Activated T-helper 1 cell treated with anti-CD3 and anti-CD28 coated beads, Interleukin-12 subunit alpha, Interleukin-12 subunit beta, Interleukin-2, Interleukin-4 antibody, amounts not matched to agents 30 ng/mL and 10 ng/mL and 1 ng/mL, durations not matched to agents 14 hours and 24 hours and 36 hours (primary cell): ENCODE results near the gene CLEC20A. TPM values are rescaled to one million over a fixed set of nuclear protein-coding genes. Genes with fewer than 3 reads are reported as not detected.

Source experiments
- DNase-seq: peaks from one replicate; pipeline ENCODE4 v3.0.0; 2021; ENCODE audit warnings: low spot score
- H3K27ac Mint-ChIP-seq: one replicate; pipeline ENCODE4 v1.8.0; 2021; ENCODE audit warnings: mild to moderate bottlenecking, mixed read lengths
- H3K27me3 Mint-ChIP-seq: one replicate; pipeline ENCODE4 v1.8.0; 2022; ENCODE audit warnings: mild to moderate bottlenecking, moderate library complexity, mixed read lengths; ENCODE audit not compliant: insufficient read depth
- H3K36me3 Mint-ChIP-seq: one replicate; pipeline ENCODE4 v1.8.0; 2021; ENCODE audit warnings: low read depth, mixed read lengths
- H3K4me1 Mint-ChIP-seq: one replicate; pipeline ENCODE4 v1.8.0; 2021; ENCODE audit warnings: low read depth, mixed read lengths
- H3K4me3 Mint-ChIP-seq: one replicate; pipeline ENCODE4 v1.8.0; 2021; ENCODE audit warnings: mild to moderate bottlenecking, moderate library complexity, mixed read lengths
- H3K9me3 Mint-ChIP-seq: one replicate; pipeline ENCODE4 v1.8.0; 2021; ENCODE audit warnings: mixed read lengths
- intact Hi-C: fragments of 100-400 bp; cut with micrococcal nuclease; formaldehyde crosslinking; loops from one replicate; pipeline ENCODE4 v1.15.1; 2024
- total RNA-seq: library from RNA; stranded (reverse); gene quantifications from 2 replicates; pipeline ENCODE4 v1.2.3, GENCODE V29; 2022

The CLEC20A gene
- total RNA-seq, 1 donor from 2014 or later: not detected

DNA sequence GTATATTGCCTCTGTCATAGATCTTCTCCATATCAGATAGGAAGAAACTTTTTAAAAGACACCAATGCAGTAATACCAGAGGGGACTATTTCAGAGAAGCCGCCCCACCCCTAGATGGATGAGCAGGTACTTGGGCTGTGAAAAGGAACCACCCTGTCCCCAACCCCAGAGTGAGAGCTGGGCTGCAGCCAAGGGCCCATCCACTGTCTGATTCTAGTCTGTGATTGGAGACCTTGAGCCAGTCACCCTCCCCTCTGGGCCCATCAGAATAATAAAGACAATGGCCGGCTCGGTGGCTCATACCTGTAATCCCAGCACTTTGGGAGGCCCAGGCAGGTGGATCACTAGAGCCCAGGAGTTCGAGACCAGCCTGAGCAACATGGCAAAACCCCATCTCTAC is 5.0 kb downstream of the CLEC20A start:
- no peaks in the 10 kb centered on the region for H3K36me3 Mint-ChIP-seq
- no peak for DNase-seq
- no peak overlapping the region for H3K27ac Mint-ChIP-seq
- peaks cover 7% of the 10 kb centered on the region for H3K27me3 Mint-ChIP-seq
- H3K4me3 Mint-ChIP-seq: no peak overlapping the region
- H3K4me1 Mint-ChIP-seq: no peaks in the 10 kb centered on the region
- intact Hi-C loops: no loop called here
- no peaks in the 10 kb centered on the region for H3K9me3 Mint-ChIP-seq

DNA sequence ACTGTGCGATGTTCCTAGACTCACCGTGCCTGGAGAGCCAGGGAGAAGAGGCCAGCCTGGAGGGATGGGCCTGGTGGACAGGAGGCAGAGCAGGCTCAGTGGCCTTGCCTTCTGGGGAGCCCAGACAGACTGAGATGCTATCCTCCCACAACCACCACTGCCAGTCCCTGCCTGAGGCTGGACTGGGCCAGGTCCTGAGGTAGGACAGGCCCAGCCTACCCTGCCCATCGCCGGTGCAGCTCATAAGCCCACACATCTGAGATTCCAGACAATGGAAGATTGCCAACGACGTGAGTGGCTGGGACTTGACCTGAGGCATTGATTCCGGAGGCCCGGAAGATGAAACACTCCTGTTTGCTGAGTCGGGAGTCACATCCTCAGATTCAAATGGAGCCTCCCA is 5.8 kb downstream of the CLEC20A start:
- no peak overlapping the region for H3K4me3 Mint-ChIP-seq
- H3K27me3 Mint-ChIP-seq: peaks cover 7% of the 10 kb centered on the region
- no peak for DNase-seq
- H3K4me1 Mint-ChIP-seq: no peaks in the 10 kb centered on the region
- H3K36me3 Mint-ChIP-seq: no peaks in the 10 kb centered on the region
- H3K27ac Mint-ChIP-seq: no peak overlapping the region
- intact Hi-C loops: no loop called here
- no peaks in the 10 kb centered on the region for H3K9me3 Mint-ChIP-seq

DNA sequence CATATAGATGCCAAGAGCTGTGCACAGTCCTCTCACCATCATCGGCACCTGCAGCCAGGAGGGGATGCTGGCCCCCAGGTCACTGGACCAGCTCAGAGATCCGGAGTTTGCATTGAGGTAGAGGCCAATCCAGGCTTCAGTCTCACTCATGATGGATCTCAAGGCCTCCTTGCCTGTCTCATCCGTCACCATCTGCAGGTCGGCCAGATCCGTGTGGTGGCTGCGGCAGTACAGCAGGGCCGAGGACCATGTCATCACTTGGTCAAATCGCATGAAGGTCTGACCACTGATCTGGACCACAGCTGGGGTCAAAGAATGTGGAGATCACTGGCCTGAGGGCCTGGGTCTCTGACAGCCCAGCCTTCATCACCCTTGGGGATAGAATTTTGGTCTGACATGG is 6.6 kb downstream of the CLEC20A start:
- Mint-ChIP-seq H3K27me3 (peaks cover 15% of the 10 kb centered on the region), H3K27ac (no peak overlapping the region), H3K4me3 (no peak overlapping the region), H3K4me1 (no peaks in the 10 kb centered on the region), H3K9me3 (no peaks in the 10 kb centered on the region), H3K36me3 (no peaks in the 10 kb centered on the region)
- no peak for DNase-seq
- intact Hi-C loops: no loop called here

DNA sequence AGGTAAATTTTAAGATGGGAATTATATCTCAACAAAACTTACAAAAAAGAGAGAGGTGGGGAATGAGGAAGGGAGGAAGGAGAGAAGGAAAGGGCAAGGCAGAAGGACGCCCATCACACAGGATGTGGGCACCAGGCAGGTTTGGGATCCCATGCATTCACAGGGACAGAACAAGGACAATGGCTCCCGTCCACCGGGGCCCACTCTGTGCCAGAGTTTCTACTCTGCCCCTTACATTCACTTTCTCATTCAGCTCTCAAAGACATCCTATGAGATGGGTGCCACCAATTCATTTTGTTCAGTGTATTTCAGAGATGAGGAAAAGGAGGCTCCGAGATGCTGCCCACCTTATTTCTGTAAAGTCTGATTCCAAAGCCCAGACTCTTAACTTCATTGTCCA is 7.4 kb downstream of the CLEC20A start:
- no peaks in the 10 kb centered on the region for H3K9me3 Mint-ChIP-seq
- H3K4me3 Mint-ChIP-seq: no peak overlapping the region
- DNase-seq: no peak
- no peaks in the 10 kb centered on the region for H3K4me1 Mint-ChIP-seq
- intact Hi-C loops: no loop called here
- no peak overlapping the region for H3K27ac Mint-ChIP-seq
- H3K36me3 Mint-ChIP-seq: no peaks in the 10 kb centered on the region
- H3K27me3 Mint-ChIP-seq: peaks cover 19% of the 10 kb centered on the region

DNA sequence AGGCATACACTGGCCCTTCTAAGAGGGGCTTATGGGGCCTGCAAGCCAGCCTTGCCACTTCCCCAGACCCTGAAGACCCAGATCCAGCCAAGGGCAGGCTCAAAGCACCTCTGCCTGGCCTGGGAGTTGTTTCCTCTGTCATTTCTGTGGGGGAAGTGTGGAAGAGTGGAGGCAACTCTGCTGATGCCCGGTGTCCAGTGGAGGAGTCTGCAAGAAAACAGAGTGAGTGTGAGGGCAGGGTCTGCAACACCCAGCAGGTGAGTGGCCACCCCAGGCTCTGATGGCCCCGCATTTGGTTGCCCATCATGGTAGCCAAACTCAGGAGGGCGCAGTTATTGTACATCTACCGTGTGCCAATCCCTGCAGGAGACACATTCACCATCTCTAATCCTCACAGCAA is 8.4 kb downstream of the CLEC20A start:
- H3K36me3 Mint-ChIP-seq: no peaks in the 10 kb centered on the region
- peaks cover 22% of the 10 kb centered on the region for H3K27me3 Mint-ChIP-seq
- no peaks in the 10 kb centered on the region for H3K4me1 Mint-ChIP-seq
- intact Hi-C loops: no loop called here
- H3K9me3 Mint-ChIP-seq: no peaks in the 10 kb centered on the region
- no peak overlapping the region for H3K4me3 Mint-ChIP-seq
- no peak for DNase-seq
- H3K27ac Mint-ChIP-seq: no peak overlapping the region

DNA sequence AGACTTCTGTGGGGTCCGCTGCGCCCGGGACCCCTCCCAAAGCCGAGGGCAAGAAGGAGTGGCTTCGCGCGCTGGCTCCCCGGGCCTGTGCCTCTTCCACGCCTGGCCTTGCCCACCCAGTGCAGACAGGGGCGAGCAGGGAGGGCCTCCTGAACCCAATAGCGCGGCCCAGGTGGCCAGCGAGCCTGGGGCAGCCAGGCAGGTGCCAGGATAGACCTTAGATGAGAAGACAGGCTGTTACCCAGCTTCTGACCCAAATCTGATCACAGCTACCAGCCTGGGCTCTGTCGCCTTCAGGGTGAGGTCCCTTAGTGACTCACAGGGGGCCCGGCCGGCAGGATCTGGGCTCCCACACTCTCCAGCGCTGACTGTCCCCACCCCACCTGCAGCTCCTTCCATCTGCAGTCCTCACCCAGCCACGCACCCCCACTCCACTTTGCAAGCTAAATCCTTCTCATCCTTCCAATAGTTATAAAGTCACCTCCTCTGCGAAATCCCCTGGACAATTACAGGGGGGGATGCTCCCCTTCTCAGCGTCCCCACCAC is 9.6 kb downstream of the CLEC20A start:
- no peaks in the 10 kb centered on the region for H3K4me1 Mint-ChIP-seq
- intact Hi-C loops: no loop called here
- H3K4me3 Mint-ChIP-seq: no peak overlapping the region
- DNase-seq: no peak
- peaks cover 23% of the 10 kb centered on the region for H3K27me3 Mint-ChIP-seq
- no peak overlapping the region for H3K27ac Mint-ChIP-seq
- no peaks in the 10 kb centered on the region for H3K9me3 Mint-ChIP-seq
- no peaks in the 10 kb centered on the region for H3K36me3 Mint-ChIP-seq

DNA sequence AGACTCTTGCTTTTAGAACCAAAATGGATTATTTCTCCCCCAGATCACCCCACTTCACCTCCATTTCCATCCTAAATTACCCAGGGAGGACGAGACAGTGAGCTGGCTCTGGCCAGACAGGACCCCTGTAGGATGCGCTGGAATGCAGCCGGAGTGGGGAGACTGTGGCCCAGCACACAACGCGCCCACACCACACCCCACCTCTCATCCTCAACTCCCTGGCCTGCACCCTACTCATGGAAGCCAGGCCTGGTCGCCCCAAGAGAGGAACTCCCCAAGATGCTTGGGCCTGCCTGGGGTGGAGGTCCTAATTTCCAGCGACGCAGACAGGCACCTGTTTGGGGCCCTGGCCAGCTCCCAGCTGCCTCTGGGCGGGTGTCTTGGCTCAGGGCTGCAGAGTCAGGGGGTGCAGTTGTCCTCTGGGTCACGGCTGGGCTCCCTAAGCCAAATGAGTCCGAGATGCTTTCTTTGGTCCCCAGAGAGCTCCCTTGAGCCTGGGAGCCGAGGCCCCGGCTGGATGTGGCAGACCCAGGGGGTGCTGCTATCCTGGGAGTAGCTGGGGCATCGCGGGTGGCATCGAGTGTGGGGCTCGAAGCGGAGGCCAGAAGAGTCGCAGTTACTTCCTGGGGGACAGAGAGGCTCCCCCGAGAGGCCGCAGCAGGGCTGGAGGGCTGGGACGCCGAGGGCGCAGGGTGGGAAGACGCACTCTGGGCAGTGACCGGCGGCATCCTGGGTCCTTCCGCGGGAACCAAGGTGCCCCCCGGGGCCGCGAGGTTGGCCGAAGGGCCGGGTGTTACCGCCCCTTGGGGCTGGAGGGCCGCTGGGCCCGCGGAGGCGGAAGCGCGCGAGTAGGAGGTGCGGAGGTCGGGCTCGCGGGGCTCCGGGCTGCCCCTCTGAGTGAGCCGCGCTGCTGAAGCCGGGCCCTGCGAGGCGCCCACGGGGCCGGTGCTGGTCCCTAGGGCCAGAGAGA is 10.4 kb downstream of the CLEC20A start:
- no peak for DNase-seq
- Mint-ChIP-seq H3K4me1 (no peaks in the 10 kb centered on the region), H3K27ac (no peak overlapping the region), H3K4me3 (no peak overlapping the region), H3K36me3 (no peaks in the 10 kb centered on the region), H3K27me3 (peaks cover 23% of the 10 kb centered on the region), H3K9me3 (no peaks in the 10 kb centered on the region)
- intact Hi-C loops: no loop called here

DNA sequence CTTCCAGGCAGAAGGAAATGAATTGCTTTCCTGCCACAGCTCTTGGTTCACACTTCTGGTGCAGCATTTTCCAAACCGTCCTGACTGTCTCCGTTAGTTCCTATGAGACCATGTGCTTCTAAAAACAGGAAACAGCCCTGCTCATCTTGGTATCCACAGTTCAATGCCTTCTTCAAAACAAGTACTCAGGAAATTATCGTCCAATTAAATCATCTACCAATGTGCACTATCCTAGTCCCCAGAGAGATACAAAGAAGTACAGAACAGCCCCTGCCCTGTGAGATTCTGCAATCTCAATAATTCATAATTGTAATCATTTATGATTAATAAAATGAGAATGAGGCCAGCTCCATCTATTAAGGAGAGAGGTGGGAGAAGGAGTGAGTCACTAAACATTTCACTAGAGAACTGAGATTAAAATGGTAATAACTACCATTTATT is 11.2 kb downstream of the CLEC20A start:
- DNase-seq: no peak
- no peak overlapping the region for H3K4me3 Mint-ChIP-seq
- no peaks in the 10 kb centered on the region for H3K9me3 Mint-ChIP-seq
- peaks cover 23% of the 10 kb centered on the region for H3K27me3 Mint-ChIP-seq
- no peak overlapping the region for H3K27ac Mint-ChIP-seq
- no peaks in the 10 kb centered on the region for H3K4me1 Mint-ChIP-seq
- H3K36me3 Mint-ChIP-seq: no peaks in the 10 kb centered on the region
- intact Hi-C loops: no loop called here

DNA sequence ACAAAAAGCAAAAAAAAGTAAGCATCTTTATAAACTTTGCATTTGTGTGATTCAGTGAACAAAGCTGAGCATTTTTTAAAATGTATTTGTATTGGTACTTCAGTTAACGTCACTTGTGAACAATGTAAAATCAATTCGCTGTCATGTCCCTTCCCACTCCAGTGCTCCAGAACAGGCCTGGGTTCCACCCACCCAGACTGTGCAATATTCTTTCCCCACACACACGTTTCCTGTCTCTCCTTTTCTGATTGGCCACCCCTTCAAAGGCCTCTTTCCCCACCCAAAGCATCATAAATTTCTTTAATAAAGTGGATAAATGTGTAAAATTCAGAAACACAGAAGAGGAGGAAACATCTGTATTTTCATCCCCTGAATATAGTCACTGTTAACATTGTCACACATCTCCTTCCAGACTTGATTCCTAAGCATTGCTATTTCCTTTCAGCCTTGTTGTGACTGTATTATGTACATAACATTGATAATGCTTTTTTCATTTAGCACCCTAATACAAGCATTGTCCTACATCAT is 12.0 kb downstream of the CLEC20A start:
- Mint-ChIP-seq H3K36me3 (no peaks in the 10 kb centered on the region), H3K9me3 (no peaks in the 10 kb centered on the region), H3K4me3 (no peak overlapping the region), H3K27me3 (peaks cover 23% of the 10 kb centered on the region), H3K4me1 (no peaks in the 10 kb centered on the region), H3K27ac (no peak overlapping the region)
- intact Hi-C loops: no loop called here
- no peak for DNase-seq

DNA sequence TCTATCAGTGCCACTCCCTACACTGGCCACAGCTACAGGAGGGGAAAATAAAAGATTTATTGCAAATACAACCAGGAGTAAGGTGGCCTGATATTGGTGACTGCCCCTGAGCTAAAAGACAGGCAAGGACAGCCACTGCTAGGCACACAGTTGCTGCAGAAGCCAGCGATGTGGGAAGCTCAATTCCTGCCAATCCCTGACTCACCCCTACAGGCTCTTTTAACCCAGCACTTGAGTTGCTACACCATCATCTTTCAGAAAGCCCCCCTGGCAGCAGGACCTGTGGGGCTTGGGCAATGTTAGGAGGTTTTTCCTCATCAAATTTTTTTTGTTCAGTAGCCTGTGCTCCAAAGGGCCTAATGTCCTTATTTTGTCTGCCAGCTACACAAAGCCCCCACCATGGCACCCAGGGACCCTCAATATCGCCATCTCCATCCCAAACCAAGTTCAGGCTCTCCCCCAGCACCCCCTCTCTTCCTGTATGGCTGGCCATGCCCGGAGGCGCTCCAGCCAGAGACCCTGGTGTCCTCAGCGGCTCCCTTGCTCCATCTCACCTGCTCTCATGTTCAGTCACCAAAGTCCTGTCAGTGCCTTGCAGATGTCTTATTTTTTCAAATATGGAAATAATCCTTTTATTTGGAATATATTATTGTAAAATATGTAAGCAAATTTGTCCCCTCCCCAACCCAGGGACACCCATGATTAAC is 13.4 kb downstream of the CLEC20A start:
- H3K27ac Mint-ChIP-seq: no peak overlapping the region
- no peak overlapping the region for H3K4me3 Mint-ChIP-seq
- H3K36me3 Mint-ChIP-seq: no peaks in the 10 kb centered on the region
- H3K27me3 Mint-ChIP-seq: peaks cover 23% of the 10 kb centered on the region
- DNase-seq: no peak
- H3K9me3 Mint-ChIP-seq: no peaks in the 10 kb centered on the region
- no peaks in the 10 kb centered on the region for H3K4me1 Mint-ChIP-seq
- intact Hi-C loops: no loop called here

DNA sequence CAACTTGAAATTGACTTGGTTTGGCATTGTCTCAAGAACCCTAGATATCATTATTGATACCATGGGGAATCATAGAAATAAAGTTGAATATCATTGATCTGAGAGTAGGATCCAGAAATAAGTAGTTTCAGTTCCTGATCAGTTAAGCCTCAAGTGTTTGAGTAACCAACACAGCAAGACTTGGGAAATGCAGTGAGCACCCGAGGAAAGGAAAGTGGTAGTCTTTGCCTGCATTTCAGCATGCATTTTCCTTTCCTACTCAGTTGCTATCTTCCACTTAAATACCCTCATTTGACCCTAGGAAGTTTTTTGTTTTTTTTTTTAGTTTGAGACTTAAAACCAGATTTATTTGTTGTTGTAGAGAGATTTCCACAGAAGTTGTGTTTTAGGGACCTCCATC is 18.9 kb downstream of the CLEC20A start:
- Mint-ChIP-seq H3K4me1 (no peaks in the 10 kb centered on the region), H3K9me3 (no peaks in the 10 kb centered on the region), H3K4me3 (no peak overlapping the region), H3K27ac (no peak overlapping the region), H3K36me3 (no peaks in the 10 kb centered on the region), H3K27me3 (no peaks in the 10 kb centered on the region)
- DNase-seq: no peak
- intact Hi-C loops: no loop called here

DNA sequence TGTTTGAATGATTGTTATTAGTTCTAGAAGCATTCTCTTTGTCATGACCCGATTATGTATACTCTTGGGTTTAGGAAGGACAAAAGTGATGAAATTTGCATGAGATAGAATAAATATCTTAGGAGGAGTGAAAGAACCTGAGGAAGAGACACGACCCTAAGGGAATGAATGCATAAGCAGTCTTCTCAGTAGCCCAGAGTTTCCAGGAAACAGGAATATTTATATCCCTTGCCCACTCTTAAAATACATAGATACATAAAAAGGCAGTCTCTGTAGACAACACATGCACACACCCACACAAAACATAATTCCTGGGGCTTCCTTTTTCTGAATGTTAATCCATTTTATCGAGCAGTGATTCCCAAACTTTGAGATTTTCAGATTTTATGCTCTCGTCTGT is 19.4 kb downstream of the CLEC20A start:
- intact Hi-C loops: no loop called here
- DNase-seq: no peak
- no peaks in the 10 kb centered on the region for H3K9me3 Mint-ChIP-seq

DNA sequence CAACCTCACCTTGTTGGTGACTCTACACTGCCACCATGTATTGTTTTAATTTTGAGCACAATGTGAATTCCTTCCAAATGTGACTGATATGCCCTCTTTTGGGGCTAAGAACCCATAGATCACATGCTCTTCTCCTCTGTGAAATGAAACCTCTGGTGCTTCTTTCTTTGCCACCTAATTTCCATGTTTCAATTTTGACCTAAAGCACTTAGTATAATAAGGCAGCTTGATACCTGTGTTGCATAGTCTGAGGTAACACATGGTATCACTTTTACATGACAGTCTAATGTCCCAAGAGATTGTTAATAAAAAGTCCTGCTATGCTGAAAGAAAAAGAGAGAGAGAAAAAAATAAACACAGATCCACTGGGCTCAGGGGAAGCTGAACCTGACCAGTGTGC is 24.2 kb downstream of the CLEC20A start:
- Mint-ChIP-seq H3K27ac (no peak overlapping the region), H3K4me3 (no peak overlapping the region), H3K9me3 (no peaks in the 10 kb centered on the region), H3K4me1 (no peaks in the 10 kb centered on the region), H3K36me3 (no peaks in the 10 kb centered on the region), H3K27me3 (peaks cover 5% of the 10 kb centered on the region)
- DNase-seq: no peak
- intact Hi-C loops: no loop called here

More for the DNA sequence above, 19.4 kb downstream of the CLEC20A start:
- Mint-ChIP-seq H3K4me1 (no peaks in the 10 kb centered on the region), H3K36me3 (no peaks in the 10 kb centered on the region), H3K27ac (no peak overlapping the region), H3K4me3 (no peak overlapping the region), H3K27me3 (peaks cover 2% of the 10 kb centered on the region)
